ENCODE measurements around the gene ZNF121. TPM values are rescaled to one million over a fixed set of nuclear protein-coding genes. Genes with fewer than 3 reads are reported as not detected.

Gene ZNF121
- 9.6 TPM for polyA plus RNA-seq (2013, experiment 1 of 2)
- 8.5 TPM for polyA plus RNA-seq (2013, experiment 2 of 2)

GRCh38 chr19:9584073-9584833, at the start of gene ZNF121:
TSS of gene ZNF121 (minus strand) at chr19:9584504. CDS start at chr19:9568097, 16,407 bp downstream.
- Histone ChIP-seq H4K8ac (ENCODE audit: low read length) (peak within 1 kb of the TSS; percentile 73), H3K4me2 (ENCODE audit: low read length, poor library complexity, severe bottlenecking) (peak within 1 kb of the TSS; percentile 60), H3K4me1 (ENCODE audit: control insufficient read depth, insufficient read depth, low read depth, low read length) (peaks cover 5% of the 10 kb centered on the region), H2BK12ac (ENCODE audit: low read length in 2 of 2) (no peak within 1 kb of the TSS), H4K91ac (ENCODE audit: low read length) (peak within 1 kb of the TSS; percentile 20), H2AFZ (ENCODE audit: low read depth, low read length) (peak within 1 kb of the TSS; percentile 99), H3K4ac (ENCODE audit: low read depth in 1 of 2, low read length in 2 of 2) (peak within 1 kb of the TSS in 1 of 2 experiments; percentile 97), H3K27me3 (ENCODE audit: control insufficient read depth in 1 of 2, insufficient read depth in 1 of 2, low read length in 2 of 2) (no peaks in the 10 kb centered on the region), H3K14ac (ENCODE audit: low read length in 2 of 2) (peak within 1 kb of the TSS in 1 of 2 experiments; percentile 73), H3K79me1 (replicated peaks; ENCODE audit: low read length, poor library complexity, severe bottlenecking) (no peaks in the 10 kb centered on the region), H3K4me3 (ENCODE audit: insufficient read depth in 1 of 2, low read depth in 1 of 2, low read length in 2 of 2) (peak within 1 kb of the TSS; percentile 83 to 99), H3K9me3 (ENCODE audit: control insufficient read depth, low read length) (peaks cover 15% of the 10 kb centered on the region), H3K27ac (ENCODE audit: low read length, poor library complexity, severe bottlenecking) (peak within 1 kb of the TSS; percentile 87), H3K18ac (ENCODE audit: low read depth in 1 of 2, low read length in 2 of 2) (peak within 1 kb of the TSS; percentile 67 to 91), H2BK120ac (ENCODE audit: low read depth, low read length) (no peak within 1 kb of the TSS), H2BK5ac (ENCODE audit: low read depth, low read length, poor library complexity, severe bottlenecking) (peak within 1 kb of the TSS; percentile 83), H2AK5ac (ENCODE audit: low read length, severe bottlenecking) (no peak within 1 kb of the TSS), H3K9ac (ENCODE audit: low read length) (peak within 1 kb of the TSS; percentile 98), H3K23ac (ENCODE audit: low read length in 2 of 2) (no peak within 1 kb of the TSS), H2BK15ac (ENCODE audit: low read depth, poor library complexity, severe bottlenecking) (no peak within 1 kb of the TSS), H3K36me3 (ENCODE audit: control insufficient read depth in 1 of 2, insufficient read depth in 2 of 2, low read depth in 1 of 2, low read length in 2 of 2) (peaks cover 12 to 26% of the 10 kb centered on the region in 2 experiments)
- DNase-seq = peak; percentile 83
- WGBS = under 1% methylated on average over 50 of the region's 51 CpGs

- peaks cover 5 to 34% of the 10 kb centered on the region in 2 experiments for H3K36me3 ChIP-seq (ENCODE audit: control insufficient read depth in 1 of 2, insufficient read depth in 2 of 2, low read depth in 1 of 2, low read length in 2 of 2)
- 90% methylated on average over 2 of the region's 2 CpGs for WGBS
- no peak overlapping the region for H2BK5ac ChIP-seq (ENCODE audit: low read depth, low read length, poor library complexity, severe bottlenecking)
- no peak overlapping the region for H3K23ac ChIP-seq (ENCODE audit: low read length in 2 of 2)
- H2BK12ac ChIP-seq (ENCODE audit: low read length in 2 of 2) = no peak overlapping the region
- H3K9me3 ChIP-seq (ENCODE audit: control insufficient read depth, low read length) = no peaks in the 10 kb centered on the region
- H3K79me1 ChIP-seq (replicated peaks; ENCODE audit: low read length, poor library complexity, severe bottlenecking) = peaks cover 20% of the 10 kb centered on the region
- H3K27me3 ChIP-seq (ENCODE audit: control insufficient read depth in 1 of 2, insufficient read depth in 1 of 2, low read length in 2 of 2) = no peaks in the 10 kb centered on the region
- no peak for DNase-seq
- H4K8ac ChIP-seq (ENCODE audit: low read length) = no peak overlapping the region
- no peak overlapping the region for H2AK5ac ChIP-seq (ENCODE audit: low read length, severe bottlenecking)
- H3K4me2 ChIP-seq (ENCODE audit: low read length, poor library complexity, severe bottlenecking) = no peak overlapping the region
- no peak overlapping the region for H2BK120ac ChIP-seq (ENCODE audit: low read depth, low read length)
- no peak overlapping the region for H2BK15ac ChIP-seq (ENCODE audit: low read depth, poor library complexity, severe bottlenecking)
- peaks cover 3% of the 10 kb centered on the region for H3K4me1 ChIP-seq (ENCODE audit: control insufficient read depth, insufficient read depth, low read depth, low read length)
- no peak overlapping the region for H3K14ac ChIP-seq (ENCODE audit: low read length in 2 of 2)
- no peak overlapping the region for H3K4me3 ChIP-seq (ENCODE audit: insufficient read depth in 1 of 2, low read depth in 1 of 2, low read length in 2 of 2)
- no peak overlapping the region for H4K91ac ChIP-seq (ENCODE audit: low read length)
- no peak overlapping the region for H3K4ac ChIP-seq (ENCODE audit: low read depth in 1 of 2, low read length in 2 of 2)
- no peak overlapping the region for H3K18ac ChIP-seq (ENCODE audit: low read depth in 1 of 2, low read length in 2 of 2)
- H3K27ac ChIP-seq (ENCODE audit: low read length, poor library complexity, severe bottlenecking) = no peak overlapping the region
- H2AFZ ChIP-seq (ENCODE audit: low read depth, low read length) = no peak overlapping the region
- no peak overlapping the region for H3K9ac ChIP-seq (ENCODE audit: low read length)
Observed at GRCh38 chr19:9627856-9628255, 43.6 kb upstream of the ZNF121 start.

GRCh38 chr19:9622531-9622930, 38.2 kb upstream of the ZNF121 start:
- Histone ChIP-seq H4K8ac (ENCODE audit: low read length) (peak overlapping the region; percentile 14), H2BK5ac (ENCODE audit: low read depth, low read length, poor library complexity, severe bottlenecking) (no peak overlapping the region), H4K91ac (ENCODE audit: low read length) (peak overlapping the region; percentile 6), H2AK5ac (ENCODE audit: low read length, severe bottlenecking) (peak overlapping the region; percentile 99), H3K27me3 (ENCODE audit: control insufficient read depth in 1 of 2, insufficient read depth in 1 of 2, low read length in 2 of 2) (no peaks in the 10 kb centered on the region), H2BK120ac (ENCODE audit: low read depth, low read length) (no peak overlapping the region), H3K23ac (ENCODE audit: low read length in 2 of 2) (no peak overlapping the region), H3K18ac (ENCODE audit: low read depth in 1 of 2, low read length in 2 of 2) (no peak overlapping the region), H3K79me1 (replicated peaks; ENCODE audit: low read length, poor library complexity, severe bottlenecking) (peaks cover 23% of the 10 kb centered on the region), H3K9ac (ENCODE audit: low read length) (peak overlapping the region; percentile 60), H3K4ac (ENCODE audit: low read depth in 1 of 2, low read length in 2 of 2) (peak overlapping the region in 1 of 2 experiments; percentile 79), H2BK15ac (ENCODE audit: low read depth, poor library complexity, severe bottlenecking) (no peak overlapping the region), H3K14ac (ENCODE audit: low read length in 2 of 2) (no peak overlapping the region), H3K27ac (ENCODE audit: low read length, poor library complexity, severe bottlenecking) (peak overlapping the region; percentile 89), H3K4me1 (ENCODE audit: control insufficient read depth, insufficient read depth, low read depth, low read length) (peaks cover 6% of the 10 kb centered on the region), H3K4me3 (ENCODE audit: insufficient read depth in 1 of 2, low read depth in 1 of 2, low read length in 2 of 2) (peak overlapping the region in 1 of 2 experiments; percentile 96), H3K9me3 (ENCODE audit: control insufficient read depth, low read length) (peaks cover 1% of the 10 kb centered on the region), H2AFZ (ENCODE audit: low read depth, low read length) (no peak overlapping the region), H2BK12ac (ENCODE audit: low read length in 2 of 2) (no peak overlapping the region), H3K36me3 (ENCODE audit: control insufficient read depth in 1 of 2, insufficient read depth in 2 of 2, low read depth in 1 of 2, low read length in 2 of 2) (peaks cover 16 to 22% of the 10 kb centered on the region in 2 experiments), H3K4me2 (ENCODE audit: low read length, poor library complexity, severe bottlenecking) (peak overlapping the region; percentile 25)
- no peak for DNase-seq
- WGBS = 65% methylated on average over 1 of the region's 2 CpGs
